HepG2 (cell line): Measurements from ENCODE around the gene WDR31. TPM values are rescaled to one million over a fixed set of nuclear protein-coding genes. Genes with fewer than 3 reads are reported as not detected.

ENCODE experiments used
- ATAC-seq: fragments of 200-7000 bp; cut with Tn5 transposase; 3 replicates; pipeline ENCODE4 v1.9.1; 2020; ENCODE audit warnings: mild to moderate bottlenecking, moderate library complexity
- BruUV-seq: library from RNA; stranded (reverse); fragments of 400-500 nt; replicated peaks from 2 replicates; lab custom pipeline; 2021; lab: Mats Ljungman, UMichigan
- CTCF ChIA-PET: fragments of 300-600 bp; formaldehyde crosslinking; extraction: SDS; loops from one replicate; lab custom pipeline; 2021; ENCODE audit warnings: low total read pairs, inconsistent platforms, low intra/inter-chr PET ratio; lab: Yijun Ruan, JAX
- POLR2A ChIA-PET: fragments of 350-600 bp; sonication (Branson Sonifier 250); formaldehyde crosslinking; loops from one replicate; lab custom pipeline; 2020; ENCODE audit warnings: antibody characterized with exemption, inconsistent platforms; lab: Yijun Ruan, JAX
- DNase-seq: peaks from one replicate; pipeline ENCODE4 v3.0.0-alpha.2; 2015; ENCODE audit warnings: low spot score
- FAIRE-seq: peaks from 3 replicates; lab custom pipeline; 2011; peaks lifted over from hg19 to GRCh38; lab: Jason Lieb, UNC
- H2AFZ ChIP-seq: one replicate; pipeline ENCODE4 v1.6.1; 2011; ENCODE audit warnings: low read length, inconsistent platforms
- H3K27ac ChIP-seq: fragments of 300-600 bp; 3 replicates; pipeline ENCODE4 v1.8.0; 2011; ENCODE audit warnings: mixed run types, mild to moderate bottlenecking, mixed read lengths, low read length, inconsistent platforms; ENCODE audit not compliant: insufficient read depth; ENCODE audit errors: extremely low read length
- H3K27me3 ChIP-seq, 2 experiments: fragments of 200-600 bp in 1 of 2; 2 replicates in 1 of 2; 3 replicates in 1 of 2; pipeline versions ENCODE4 v1.6.0 to v1.8.0; 2011; ENCODE audit warnings: low read length in 2 of 2, mild to moderate bottlenecking in 2 of 2, moderate library complexity in 2 of 2, inconsistent platforms in 1 of 2; ENCODE audit not compliant: insufficient read depth in 2 of 2, control insufficient read depth in 1 of 2
- H3K36me3 ChIP-seq, 2 experiments: fragments of 200-600 bp in 1 of 2; replicated peaks in 1 of 2; 2 replicates in 1 of 2; 3 replicates in 1 of 2; pipeline versions ENCODE4 v1.5.1 to v1.8.0; 2011; ENCODE audit warnings: low read length in 2 of 2, inconsistent platforms in 1 of 2; ENCODE audit not compliant: insufficient read depth in 2 of 2, control insufficient read depth in 1 of 2
- H3K4me1 ChIP-seq: 2 replicates; pipeline ENCODE4 v1.5.1; 2012; ENCODE audit warnings: low read length, inconsistent platforms; ENCODE audit not compliant: insufficient read depth
- H3K4me2 ChIP-seq: 2 replicates; pipeline ENCODE4 v1.6.0; 2011; ENCODE audit warnings: low read depth, low read length, inconsistent platforms
- H3K4me3 ChIP-seq, 3 experiments: fragments of 200-600 bp in 1 of 3; sonication (generic), shearing (Covaris generic) in 1 of 3; replicated peaks in 1 of 3; 2 replicates each; pipeline ENCODE4 v1.5.1; 2011 to 2016; ENCODE audit warnings: low read length in 3 of 3, inconsistent platforms in 2 of 3, low read depth in 2 of 3, mild to moderate bottlenecking in 2 of 3, control low read depth in 1 of 3, mixed read lengths in 1 of 3; ENCODE audit not compliant: insufficient read depth in 1 of 3
- H3K79me2 ChIP-seq: one replicate; pipeline ENCODE4 v1.6.1; 2011; ENCODE audit warnings: low read length, inconsistent platforms; ENCODE audit not compliant: insufficient read depth
- H3K9ac ChIP-seq: 2 replicates; pipeline ENCODE4 v1.6.0; 2011; ENCODE audit warnings: mild to moderate bottlenecking, low read depth, low read length, inconsistent platforms; ENCODE audit not compliant: insufficient read depth
- H3K9me3 ChIP-seq: 2 replicates; pipeline ENCODE4 v1.5.1; 2012; ENCODE audit warnings: mild to moderate bottlenecking, low read length
- H4K20me1 ChIP-seq: 2 replicates; pipeline ENCODE4 v1.6.0; 2011; ENCODE audit warnings: inconsistent platforms, mild to moderate bottlenecking, low read length, moderate library complexity; ENCODE audit not compliant: insufficient read depth
- NONO ChIP-seq, 2 experiments: fragments of 450-650 bp in 1 of 2; sonication (generic) in 1 of 2; formaldehyde crosslinking in 1 of 2; IDR thresholded peaks in 1 of 2; conservative IDR thresholded peaks in 1 of 2; 2 replicates each; pipeline versions ENCODE4 v1.6.1 to v1.8.0; 2017 to 2022; ENCODE audit warnings: mild to moderate bottlenecking in 1 of 2, missing genetic modification reagents in 1 of 2, moderate library complexity in 1 of 2
- PAWR ChIP-seq: sonication (generic); formaldehyde crosslinking; IDR thresholded peaks from 2 replicates; pipeline ENCODE4 v1.4.0; 2020; ENCODE audit warnings: missing genetic modification reagents, mild to moderate bottlenecking, borderline replicate concordance
- ZNF121 ChIP-seq: sonication (generic); formaldehyde crosslinking; IDR thresholded peaks from 2 replicates; pipeline ENCODE4 v1.5.0; 2020; ENCODE audit warnings: mild to moderate bottlenecking, missing genetic modification reagents
- ZNF839 ChIP-seq: sonication (generic); formaldehyde crosslinking; IDR thresholded peaks from 2 replicates; pipeline ENCODE4 v1.4.0; 2020; ENCODE audit warnings: missing genetic modification reagents, mild to moderate bottlenecking, borderline replicate concordance
- ZSCAN21 ChIP-seq: sonication (generic); formaldehyde crosslinking; IDR thresholded peaks from 2 replicates; pipeline ENCODE4 v1.8.0; 2022; ENCODE audit warnings: mild to moderate bottlenecking, missing genetic modification reagents, moderate library complexity, borderline replicate concordance
- WGBS: methylation state at CpG from one replicate; pipeline ENCODE4 v1.1.6; 2017; ENCODE audit warnings: low lambda C conversion rate; 5-methylcytosine and 5-hydroxymethylcytosine counted together
- in situ Hi-C: cut with HindIII; loops from 2 replicates; pipeline ENCODE4 v1.10.0; 2017; ENCODE audit warnings: low pct_unique_long_range_greater_than_20kb; ENCODE audit not compliant: extremely low pct_ligation_motif_present
- intact Hi-C: fragments of 100-400 bp; cut with micrococcal nuclease; formaldehyde crosslinking; loops from one replicate; pipeline ENCODE4 v1.10.0; 2022; ENCODE audit not compliant: unreplicated experiment
- polyA plus RNA-seq, 8 experiments: library from polyadenylated mRNA; depleted of rRNA in 3 of 8; stranded (reverse) in 7 of 8; unstranded in 1 of 8; fragments of >200 nt; fragmentation: Illumina TruSeq in 4 of 8; extraction: Trizol in 4 of 8; gene quantifications; 2 replicates each; pipeline versions ENCODE4 v1.2.1 to v1.2.3, GENCODE V29; 2011 to 2016; ENCODE audit warnings: low read depth in 4 of 8, missing spikeins in 1 of 8, mixed read lengths in 1 of 8; ENCODE audit not compliant: insufficient read depth in 1 of 8
- total RNA-seq, 5 experiments: library from RNA; depleted of rRNA; stranded (reverse); fragments of >200 nt; fragmentation: Illumina TruSeq; extraction: Trizol; gene quantifications; 2 replicates each; pipeline ENCODE4 v1.2.3, GENCODE V29; 2016; ENCODE audit warnings: low read depth in 1 of 5
- TF ChIP-seq, protein P1 (sequence below), 2 experiments: fragments of 450-650 bp in 1 of 2; sonication (generic) in 1 of 2; formaldehyde crosslinking in 1 of 2; IDR thresholded peaks; 2 replicates each; pipeline versions ENCODE4 v1.6.1 to v1.8.0; 2016 to 2022; ENCODE audit warnings: antibody characterized with exemption in 1 of 2, mild to moderate bottlenecking in 1 of 2, missing genetic modification reagents in 1 of 2
- TF ChIP-seq, protein P2 (sequence below): sonication (generic); formaldehyde crosslinking; IDR thresholded peaks from 2 replicates; pipeline ENCODE4 v1.9.0; 2022; ENCODE audit warnings: missing genetic modification reagents, mild to moderate bottlenecking, borderline replicate concordance

Gene WDR31
- total and polyA plus RNA-seq, 2 of the 13 experiments (the other 11 are each of a cell fraction or from before 2014, with no cell fraction given) = 0.33 to 1.7 TPM

DNA sequence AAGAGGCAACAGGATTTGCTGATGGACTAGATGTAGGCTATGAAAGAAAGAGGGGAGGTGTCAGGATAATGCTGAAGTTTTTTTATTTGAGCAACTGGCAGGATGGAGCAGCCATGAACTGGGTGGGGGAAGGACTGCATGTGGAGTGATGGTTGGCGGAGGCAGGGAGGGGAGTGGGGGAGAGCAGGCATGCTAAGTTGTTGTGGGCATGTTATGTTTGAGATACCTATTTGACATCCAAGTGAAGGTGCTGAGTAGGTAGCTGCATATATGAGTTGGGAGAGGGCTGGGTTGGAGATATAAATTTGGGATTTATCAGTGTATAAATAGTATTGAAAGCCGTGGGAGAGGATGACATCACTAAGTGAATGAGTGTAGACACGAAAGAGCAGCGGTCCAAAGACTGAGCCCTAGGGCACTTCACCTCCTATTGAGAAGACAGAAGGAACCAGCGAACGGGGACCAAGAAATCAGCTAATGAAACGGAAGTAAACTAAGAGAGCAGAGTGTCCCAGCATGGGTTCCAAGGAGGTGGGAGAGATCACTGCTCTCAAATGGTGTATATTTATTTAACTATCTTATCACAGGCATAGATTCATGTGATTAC lies 16.7 kb upstream of the WDR31 start:
- CTCF ChIA-PET = interaction anchor here (1.8 kb wide), 1 partner anchor 50 kb away, joined by 7 read pairs; no protein-coding TSS in a partner anchor
- no peak overlapping the region for H2AFZ ChIP-seq
- TF ChIP-seq ZSCAN21 (CRISPR knock-in tag) (no peak), PAWR (CRISPR knock-in tag) (no peak), ZNF839 (no peak), ZNF121 (CRISPR knock-in tag) (no peak), NONO (IDR thresholded peaks at IDR 0.05) (no peak), NONO (CRISPR knock-in tag; conservative IDR thresholded peaks at IDR 0.05) (no peak)
- TF ChIP-seq, protein P1, sequence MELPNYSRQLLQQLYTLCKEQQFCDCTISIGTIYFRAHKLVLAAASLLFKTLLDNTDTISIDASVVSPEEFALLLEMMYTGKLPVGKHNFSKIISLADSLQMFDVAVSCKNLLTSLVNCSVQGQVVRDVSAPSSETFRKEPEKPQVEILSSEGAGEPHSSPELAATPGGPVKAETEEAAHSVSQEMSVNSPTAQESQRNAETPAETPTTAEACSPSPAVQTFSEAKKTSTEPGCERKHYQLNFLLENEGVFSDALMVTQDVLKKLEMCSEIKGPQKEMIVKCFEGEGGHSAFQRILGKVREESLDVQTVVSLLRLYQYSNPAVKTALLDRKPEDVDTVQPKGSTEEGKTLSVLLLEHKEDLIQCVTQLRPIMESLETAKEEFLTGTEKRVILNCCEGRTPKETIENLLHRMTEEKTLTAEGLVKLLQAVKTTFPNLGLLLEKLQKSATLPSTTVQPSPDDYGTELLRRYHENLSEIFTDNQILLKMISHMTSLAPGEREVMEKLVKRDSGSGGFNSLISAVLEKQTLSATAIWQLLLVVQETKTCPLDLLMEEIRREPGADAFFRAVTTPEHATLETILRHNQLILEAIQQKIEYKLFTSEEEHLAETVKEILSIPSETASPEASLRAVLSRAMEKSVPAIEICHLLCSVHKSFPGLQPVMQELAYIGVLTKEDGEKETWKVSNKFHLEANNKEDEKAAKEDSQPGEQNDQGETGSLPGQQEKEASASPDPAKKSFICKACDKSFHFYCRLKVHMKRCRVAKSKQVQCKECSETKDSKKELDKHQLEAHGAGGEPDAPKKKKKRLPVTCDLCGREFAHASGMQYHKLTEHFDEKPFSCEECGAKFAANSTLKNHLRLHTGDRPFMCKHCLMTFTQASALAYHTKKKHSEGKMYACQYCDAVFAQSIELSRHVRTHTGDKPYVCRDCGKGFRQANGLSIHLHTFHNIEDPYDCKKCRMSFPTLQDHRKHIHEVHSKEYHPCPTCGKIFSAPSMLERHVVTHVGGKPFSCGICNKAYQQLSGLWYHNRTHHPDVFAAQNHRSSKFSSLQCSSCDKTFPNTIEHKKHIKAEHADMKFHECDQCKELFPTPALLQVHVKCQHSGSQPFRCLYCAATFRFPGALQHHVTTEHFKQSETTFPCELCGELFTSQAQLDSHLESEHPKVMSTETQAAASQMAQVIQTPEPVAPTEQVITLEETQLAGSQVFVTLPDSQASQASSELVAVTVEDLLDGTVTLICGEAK (IDR thresholded peaks at IDR 0.05) = no peak
- TF ChIP-seq, protein P1 (CRISPR knock-in tag; IDR thresholded peaks at IDR 0.05) = no peak
- TF ChIP-seq, protein P2, sequence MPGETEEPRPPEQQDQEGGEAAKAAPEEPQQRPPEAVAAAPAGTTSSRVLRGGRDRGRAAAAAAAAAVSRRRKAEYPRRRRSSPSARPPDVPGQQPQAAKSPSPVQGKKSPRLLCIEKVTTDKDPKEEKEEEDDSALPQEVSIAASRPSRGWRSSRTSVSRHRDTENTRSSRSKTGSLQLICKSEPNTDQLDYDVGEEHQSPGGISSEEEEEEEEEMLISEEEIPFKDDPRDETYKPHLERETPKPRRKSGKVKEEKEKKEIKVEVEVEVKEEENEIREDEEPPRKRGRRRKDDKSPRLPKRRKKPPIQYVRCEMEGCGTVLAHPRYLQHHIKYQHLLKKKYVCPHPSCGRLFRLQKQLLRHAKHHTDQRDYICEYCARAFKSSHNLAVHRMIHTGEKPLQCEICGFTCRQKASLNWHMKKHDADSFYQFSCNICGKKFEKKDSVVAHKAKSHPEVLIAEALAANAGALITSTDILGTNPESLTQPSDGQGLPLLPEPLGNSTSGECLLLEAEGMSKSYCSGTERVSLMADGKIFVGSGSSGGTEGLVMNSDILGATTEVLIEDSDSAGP = no peak
- TF ChIP-seq, all 625 proteins: peak for 0
- no peak for DNase-seq
- BruUV-seq = no TSS peak
- intact Hi-C loops = loop anchor here (5.0 kb wide), 1 partner anchor 301 kb away; no protein-coding TSS in a partner anchor
- no peaks in the 10 kb centered on the region for H3K9me3 ChIP-seq
- H4K20me1 ChIP-seq = no peaks in the 10 kb centered on the region
- H3K36me3 ChIP-seq = no peaks in the 10 kb centered on the region
- no peak overlapping the region for H3K4me2 ChIP-seq
- no peak for ATAC-seq
- no peak for FAIRE-seq
- H3K4me1 ChIP-seq = peaks cover 17% of the 10 kb centered on the region
- no peak overlapping the region for H3K4me3 ChIP-seq
- H3K27me3 ChIP-seq = no peaks in the 10 kb centered on the region; a peak in 1 of 5 replicates
- no peaks in the 10 kb centered on the region for H3K79me2 ChIP-seq
- POLR2A ChIA-PET = interaction anchor here (0.6 to 1.6 kb wide), 4 partner anchors 16 to 593 kb away, joined by 3 to 7 read pairs (median 4); partner anchors contain the start of genes C9orf43 and POLE3
- H3K27ac ChIP-seq = no peak overlapping the region
- no peak overlapping the region for H3K9ac ChIP-seq
- in situ Hi-C loops = no loop called here
- WGBS = 62% methylated on average over 7 of the region's 7 CpGs
